Kidney (tissue), 14 donors: ENCODE data around the gene TNFAIP2. TPM values are rescaled to one million over a fixed set of nuclear protein-coding genes. Genes with fewer than 3 reads are reported as not detected.

Experiments
- DNase-seq, 5 donors: peaks; one replicate each; pipeline ENCODE4 v3.0.0-alpha.2; 2013 to 2020
- FAIRE-seq: peaks from 2 replicates; lab custom pipeline; 2012; peaks lifted over from hg19 to GRCh38; lab: Jason Lieb, UNC
- H3K27ac ChIP-seq, 2 donors: one replicate each; pipeline ENCODE4 v1.7.0; 2013; ENCODE audit warnings: low read depth in 2 of 2, low read length in 2 of 2, inconsistent platforms in 1 of 2
- H3K27me3 ChIP-seq: one replicate; pipeline ENCODE4 v1.7.1; 2013; ENCODE audit warnings: low read length, inconsistent platforms; ENCODE audit not compliant: control insufficient read depth, insufficient read depth
- H3K36me3 ChIP-seq, 3 donors: one replicate each; pipeline versions ENCODE4 v1.7.0 to v1.7.1; 2013; ENCODE audit warnings: low read length in 3 of 3, control low read depth in 1 of 3, inconsistent platforms in 1 of 3; ENCODE audit not compliant: insufficient read depth in 3 of 3, control insufficient read depth in 2 of 3
- H3K4me1 ChIP-seq, 3 donors: one replicate each; pipeline versions ENCODE4 v1.7.0 to v1.7.1; 2013; ENCODE audit warnings: low read length in 3 of 3, inconsistent platforms in 1 of 3, low read depth in 1 of 3; ENCODE audit not compliant: control insufficient read depth in 2 of 3, insufficient read depth in 2 of 3
- H3K4me3 ChIP-seq, 3 donors: one replicate each; pipeline versions ENCODE4 v1.7.0 to v1.8.1; 2013; ENCODE audit warnings: low read length in 3 of 3, control low read depth in 1 of 3, inconsistent platforms in 1 of 3
- H3K9ac ChIP-seq, 3 donors: one replicate each; pipeline versions ENCODE4 v1.7.0 to v1.7.1; 2013; ENCODE audit warnings: low read length in 3 of 3, control low read depth in 1 of 3, inconsistent platforms in 1 of 3
- H3K9me3 ChIP-seq, 3 donors: one replicate each; pipeline versions ENCODE4 v1.7.0 to v1.7.1; 2013; ENCODE audit warnings: low read length in 3 of 3, control low read depth in 1 of 3, inconsistent platforms in 1 of 3; ENCODE audit not compliant: control insufficient read depth in 2 of 3, insufficient read depth in 1 of 3
- CTCF ChIP-seq: IDR thresholded peaks from 3 replicates; pipeline ENCODE4 v1.5.1; 2012; ENCODE audit warnings: mild to moderate bottlenecking, moderate library complexity, borderline replicate concordance; ENCODE audit not compliant: insufficient read depth; ENCODE audit errors: extremely low read depth
- intact Hi-C: fragments of 100-400 bp; cut with DNase I; formaldehyde crosslinking; loops from one replicate; pipeline ENCODE4 v1.11.1; 2022
- polyA plus RNA-seq: library from polyadenylated mRNA; stranded (reverse); fragments of 350-450 nt; fragmentation: Illumina TruSeq; extraction: RNeasy Lipid Tissue Mini Kit (QIAGEN cat#74804); gene quantifications from one replicate; pipeline ENCODE4 v1.2.3, GENCODE V29; 2014; ENCODE audit warnings: low read depth, low replicate concordance; ENCODE audit not compliant: insufficient read depth
- total RNA-seq: library from RNA; stranded (reverse); fragmentation: NEBNext Ultra II Directional; extraction: Animal tissue kit (Norgen Biotek cat#: 25700); gene quantifications from one replicate; pipeline ENCODE4 v1.2.1, GENCODE V29; 2021
- donor health status: control.
- donor health status: control.
- donor health status: control.
- donor health status: control.
- donor health status: control.
- donor health status: DM: yes; HTN: yes; CAD: no.
- donor health status: Normal renal cell carcinoma (clear cell type).

TNFAIP2 gene
- total and polyA plus RNA-seq, 2 donors from 2014 or later: 42.9 to 301 TPM

GRCh38 chr14:103132381-103133209, 9.3 kb downstream of the TNFAIP2 start:
- H3K9me3 ChIP-seq: no peaks in the 10 kb centered on the region
- peaks cover 0 to 48% (median 15%) of the 10 kb centered on the region in 3 donors for H3K4me1 ChIP-seq
- peak overlapping the region in 1 of 3 donors; percentile 16 for H3K4me3 ChIP-seq
- FAIRE-seq (no peak), DNase-seq (peak in 1 of 5 donors; percentile 71)
- H3K9ac ChIP-seq: peak overlapping the region in 1 of 3 donors; percentile 26
- H3K27ac ChIP-seq: peak overlapping the region in 1 of 2 donors; percentile 51
- H3K36me3 ChIP-seq: peaks cover 4 to 16% (median 6%) of the 10 kb centered on the region in 3 donors
- no peaks in the 10 kb centered on the region for H3K27me3 ChIP-seq
- intact Hi-C loops: no loop called here
- no peak for TF ChIP-seq CTCF

- FAIRE-seq (no peak), DNase-seq (no peak)
- Histone ChIP-seq H3K9me3 (no peaks in the 10 kb centered on the region), H3K4me1 (peaks cover 0 to 40% (median 15%) of the 10 kb centered on the region in 3 donors), H3K36me3 (peaks cover 4 to 16% (median 6%) of the 10 kb centered on the region in 3 donors), H3K27me3 (no peaks in the 10 kb centered on the region), H3K9ac (no peak overlapping the region), H3K27ac (no peak overlapping the region), H3K4me3 (no peak overlapping the region)
- no peak for TF ChIP-seq CTCF
- intact Hi-C loops: no loop called here
Measured at GRCh38 chr14:103133210-103134140, 10.2 kb downstream of the TNFAIP2 start.

GRCh38 chr14:103134405-103134804, 11.1 kb downstream of the TNFAIP2 start:
- Histone ChIP-seq H3K36me3 (peaks cover 4 to 16% (median 6%) of the 10 kb centered on the region in 3 donors), H3K27ac (no peak overlapping the region), H3K4me1 (peaks cover 0 to 32% (median 15%) of the 10 kb centered on the region in 3 donors), H3K9me3 (no peaks in the 10 kb centered on the region), H3K9ac (no peak overlapping the region), H3K27me3 (no peaks in the 10 kb centered on the region), H3K4me3 (no peak overlapping the region)
- intact Hi-C loops: no loop called here
- no peak for FAIRE-seq
- TF ChIP-seq CTCF: no peak
- DNase-seq: no peak
